B cell (primary cell): ENCODE results near the gene PTGDR2. TPM values are rescaled to one million over a fixed set of nuclear protein-coding genes. Genes with fewer than 3 reads are reported as not detected.

Source experiments
- ATAC-seq: fragments of 200-7000 bp; cut with Tn5 transposase; one replicate; pipeline ENCODE4 v1.10.0; 2021; ENCODE audit warnings: low read depth, mild to moderate bottlenecking, moderate number of reproducible peaks, moderate library complexity
- CTCF ChIA-PET: fragments of 350-600 bp; sonication (Branson Sonifier 250); formaldehyde crosslinking; loops from one replicate; lab custom pipeline; 2021; ENCODE audit warnings: antibody characterized with exemption, inconsistent platforms; lab: Charles Lee
- POLR2A ChIA-PET: fragments of 350-600 bp; sonication (Branson Sonifier 250); formaldehyde crosslinking; loops from one replicate; lab custom pipeline; 2021; ENCODE audit warnings: antibody characterized with exemption; lab: Charles Lee
- DNase-seq: peaks from one replicate; pipeline ENCODE4 v3.0.0; 2013
- H2AFZ ChIP-seq: 2 replicates; pipeline ENCODE4 v1.6.1; 2012; ENCODE audit warnings: mild to moderate bottlenecking, low read depth, low read length; ENCODE audit not compliant: insufficient read depth, poor library complexity, severe bottlenecking
- H3K27ac ChIP-seq, 2 donors: 1 replicate in 1 of 2; 2 replicates in 1 of 2; pipeline ENCODE4 v1.5.1; 2012 to 2013; ENCODE audit warnings: low read length in 2 of 2, mild to moderate bottlenecking in 2 of 2, moderate library complexity in 1 of 2
- H3K27me3 ChIP-seq, 4 experiments: fragments of 200-600 bp in 1 of 4; sonication (generic) in 1 of 4; replicated peaks in 1 of 4; 1 replicate in 2 of 4; 2 replicates in 2 of 4; pipeline versions ENCODE4 v1.6.1 to v1.7.0; 2013 to 2016; ENCODE audit warnings: low read length in 3 of 4, mild to moderate bottlenecking in 2 of 4, mixed read lengths in 1 of 4, moderate library complexity in 1 of 4; ENCODE audit not compliant: insufficient read depth in 4 of 4, control insufficient read depth in 3 of 4; ENCODE audit errors: control extremely low read depth in 1 of 4
- H3K36me3 ChIP-seq, 2 experiments: replicated peaks in 1 of 2; 1 replicate in 1 of 2; 2 replicates in 1 of 2; pipeline versions ENCODE4 v1.6.1 to v1.7.1; 2013; ENCODE audit warnings: low read length in 1 of 2; ENCODE audit not compliant: insufficient read depth in 2 of 2, control insufficient read depth in 1 of 2; ENCODE audit errors: control extremely low read depth in 1 of 2, extremely low read depth in 1 of 2
- H3K4me1 ChIP-seq, 2 donors: fragments of 200-600 bp in 1 of 2; sonication (generic) in 1 of 2; 1 replicate in 1 of 2; 2 replicates in 1 of 2; pipeline versions ENCODE4 v1.5.1 to v1.6.1; 2013 to 2017; ENCODE audit warnings: low read length in 2 of 2; ENCODE audit not compliant: control insufficient read depth in 2 of 2, insufficient read depth in 2 of 2
- H3K4me2 ChIP-seq: replicated peaks from 2 replicates; pipeline ENCODE3; 2012; ENCODE audit warnings: mild to moderate bottlenecking, low read depth, low read length; ENCODE audit not compliant: poor library complexity, severe bottlenecking
- H3K4me3 ChIP-seq, 5 experiments: fragments of 200-600 bp in 1 of 5; sonication (generic) in 1 of 5; 1 replicate in 3 of 5; 2 replicates in 2 of 5; pipeline versions ENCODE4 v1.5.1 to v1.7.0; 2011 to 2016; ENCODE audit warnings: low read length in 4 of 5, mild to moderate bottlenecking in 4 of 5, low read depth in 2 of 5, control low read depth in 1 of 5, moderate library complexity in 1 of 5; ENCODE audit not compliant: insufficient read depth in 1 of 5; ENCODE audit errors: control extremely low read depth in 1 of 5, extremely low read depth in 1 of 5
- H3K79me2 ChIP-seq: fragments of 200-600 bp; sonication (generic); one replicate; pipeline ENCODE4 v1.6.0; 2016; ENCODE audit warnings: low read length; ENCODE audit not compliant: control insufficient read depth, insufficient read depth
- H3K9ac ChIP-seq: fragments of 200-600 bp; sonication (generic); 2 replicates; pipeline ENCODE4 v1.6.1; 2017; ENCODE audit warnings: mild to moderate bottlenecking, low read length, moderate library complexity
- H3K9me3 ChIP-seq, 3 donors: one replicate each; pipeline versions ENCODE4 v1.6.1 to v1.7.1; 2013; ENCODE audit warnings: low read length in 2 of 3; ENCODE audit not compliant: control insufficient read depth in 2 of 3, insufficient read depth in 1 of 3; ENCODE audit errors: control extremely low read depth in 1 of 3
- H4K20me1 ChIP-seq: 2 replicates; pipeline ENCODE4 v1.6.0; 2012; ENCODE audit warnings: mild to moderate bottlenecking, low read length; ENCODE audit not compliant: insufficient read depth, control insufficient read depth, poor library complexity, severe bottlenecking
- H3K27ac Mint-ChIP-seq: one replicate; pipeline ENCODE4 v1.8.0; 2021; ENCODE audit warnings: mixed read lengths
- H3K27me3 Mint-ChIP-seq: one replicate; pipeline ENCODE4 v1.8.0; 2021; ENCODE audit warnings: mixed read lengths
- H3K4me1 Mint-ChIP-seq: one replicate; pipeline ENCODE4 v1.8.0; 2021; ENCODE audit warnings: mixed read lengths
- H3K4me3 Mint-ChIP-seq: one replicate; pipeline ENCODE4 v1.8.0; 2021; ENCODE audit warnings: mixed read lengths
- H3K9me3 Mint-ChIP-seq: one replicate; pipeline ENCODE4 v1.8.0; 2022; ENCODE audit warnings: mixed read lengths; ENCODE audit not compliant: insufficient read depth
- CTCF ChIP-seq: fragments of 200-600 bp; IDR thresholded peaks from one replicate; pipeline ENCODE4 v1.8.0; 2022; ENCODE audit warnings: antibody characterized with exemption, mild to moderate bottlenecking
- EZH2 ChIP-seq: IDR thresholded peaks from 2 replicates; pipeline ENCODE4 v1.6.1; 2012; ENCODE audit warnings: borderline replicate concordance, low read depth, mild to moderate bottlenecking, moderate library complexity, low read length; ENCODE audit not compliant: insufficient read depth, poor library complexity, severe bottlenecking
- WGBS: methylation state at CpG from one replicate; pipeline ENCODE4 v1.1.5; 2013; ENCODE audit warnings: missing lambda C conversion rate; ENCODE audit not compliant: insufficient coverage; 5-methylcytosine and 5-hydroxymethylcytosine counted together
- intact Hi-C: fragments of 100-400 bp; cut with micrococcal nuclease; formaldehyde crosslinking; loops from one replicate; pipeline ENCODE4 v1.10.0; 2022
- polyA plus RNA-seq: library from polyadenylated mRNA; depleted of rRNA; stranded (reverse); fragments of >200 nt; gene quantifications from 2 replicates; pipeline ENCODE4 v1.2.3, GENCODE V29; 2012
- total RNA-seq, 2 donors: library from RNA; stranded (reverse); fragments of 120-200 nt in 1 of 2; gene quantifications; 1 replicate in 1 of 2; 2 replicates in 1 of 2; pipeline versions ENCODE4 v1.2.3 to v1.2.4, GENCODE V29; 2013 to 2022

Gene PTGDR2
- total and polyA plus RNA-seq, 2 donors (not counting 1 experiment from before 2014, with no cell fraction given): 0.03 TPM; not detected in 1

GRCh38 chr11:60831501-60832079 lies 24.2 kb downstream of the PTGDR2 start:
- Histone ChIP-seq H3K4me2 (no peak overlapping the region), H3K4me3 (no peak overlapping the region), H3K4me1 (peaks cover 0 to 5% of the 10 kb centered on the region in 2 donors), H3K27me3 (peaks cover 0 to 8% (median 0%) of the 10 kb centered on the region in 4 experiments), H3K36me3 (no peaks in the 10 kb centered on the region), H3K27ac (no peak overlapping the region), H3K79me2 (no peaks in the 10 kb centered on the region), H3K9ac (no peak overlapping the region), H2AFZ (no peak overlapping the region), H3K9me3 (no peaks in the 10 kb centered on the region), H4K20me1 (no peaks in the 10 kb centered on the region)
- Mint-ChIP-seq H3K4me1 (peaks cover 5% of the 10 kb centered on the region), H3K27ac (no peak overlapping the region), H3K4me3 (no peak overlapping the region), H3K27me3 (peaks cover 20% of the 10 kb centered on the region), H3K9me3 (no peaks in the 10 kb centered on the region)
- TF ChIP-seq CTCF (no peak), EZH2 (no peak)
- no peak for DNase-seq
- WGBS: 57% methylated on average over 2 of the region's 7 CpGs
- ChIA-PET POLR2A (interaction anchor here (1.3 to 1.4 kb wide), 2 partner anchors 67 to 82 kb away, joined by 3 to 4 read pairs; partner anchors contain the start of gene TMEM109), CTCF (interaction anchor here (0.6 to 5.6 kb wide), 47 partner anchors 9 to 685 kb away, joined by 3 to 80 read pairs (median 4); partner anchors contain the start of genes CCDC86, PTGDR2, TMEM109 and TMEM216)
- ATAC-seq: no peak
- intact Hi-C loops: loop anchor here (1.0 to 5.0 kb wide), 6 partner anchors 56 to 554 kb away; no protein-coding TSS in a partner anchor

GRCh38 chr11:60831143-60831500 lies 24.6 kb downstream of the PTGDR2 start:
- peak overlapping the region; percentile 39 for H3K4me2 ChIP-seq
- ChIA-PET POLR2A (interaction anchor here (0.5 to 1.4 kb wide), 3 partner anchors 68 to 336 kb away, joined by 3 to 6 read pairs (median 4); partner anchors contain the start of gene TMEM109), CTCF (interaction anchor here (0.5 to 5.6 kb wide), 53 partner anchors 9 to 686 kb away, joined by 3 to 80 read pairs (median 4); partner anchors contain the start of genes CCDC86, PTGDR2, TMEM109 and TMEM216)
- Mint-ChIP-seq H3K4me3 (no peak overlapping the region), H3K4me1 (peaks cover 5% of the 10 kb centered on the region), H3K27ac (no peak overlapping the region), H3K27me3 (peaks cover 20% of the 10 kb centered on the region), H3K9me3 (no peaks in the 10 kb centered on the region)
- DNase-seq: peak; percentile 85
- H3K4me3 ChIP-seq: peak overlapping the region in 1 of 5 experiments; percentile 3
- H3K4me1 ChIP-seq: peaks cover 0 to 5% of the 10 kb centered on the region in 2 donors
- peaks cover 0 to 8% (median 0%) of the 10 kb centered on the region in 4 experiments for H3K27me3 ChIP-seq
- intact Hi-C loops: loop anchor here (1.0 to 5.0 kb wide), 6 partner anchors 56 to 554 kb away; no protein-coding TSS in a partner anchor
- no peaks in the 10 kb centered on the region for H3K79me2 ChIP-seq
- H3K9me3 ChIP-seq: no peaks in the 10 kb centered on the region
- no peak overlapping the region for H3K9ac ChIP-seq
- TF ChIP-seq EZH2 (no peak), CTCF (peak; percentile 96)
- no peak overlapping the region for H3K27ac ChIP-seq
- no peaks in the 10 kb centered on the region for H4K20me1 ChIP-seq
- ATAC-seq: peak; percentile 86
- WGBS: 28% methylated on average over 8 of the region's 8 CpGs
- H2AFZ ChIP-seq: no peak overlapping the region
- H3K36me3 ChIP-seq: no peaks in the 10 kb centered on the region
